Measurements from ENCODE around the gene MSH5. TPM values are rescaled to one million over a fixed set of nuclear protein-coding genes. Genes with fewer than 3 reads are reported as not detected.

The MSH5 gene
- total RNA-seq, 2 experiments from 2014 or later: 13.6 to 13.7 TPM

GRCh38 chr6:31728767-31729514 is 10.9 kb upstream of the MSH5 start, which contains the start of gene DDAH2:
Gene DDAH2 (minus strand): TSS chr6:31729299. CDS start chr6:31729161, 138 bp downstream.
- H3K4me1 Mint-ChIP-seq (ENCODE audit: low read depth): peaks cover 61% of the 10 kb centered on the region
- peak within 1 kb of the TSS; percentile 98 for H3K4me3 Mint-ChIP-seq
- peak; percentile 24 for ATAC-seq (ENCODE audit: poor library complexity)
- peaks cover 47% of the 10 kb centered on the region for H3K36me3 Mint-ChIP-seq (ENCODE audit: low read depth)
- POLR2A ChIA-PET: interaction anchor here (0.6 to 2.4 kb wide), 17 partner anchors 10 to 108 kb away, joined by 3 to 21 read pairs (median 7); partner anchors contain the start of genes ABHD16A, BAG6, C6orf47 and HSPA1A
- peaks cover 35% of the 10 kb centered on the region for H3K36me3 ChIP-seq (ENCODE audit: insufficient read depth, low read length)
- peak in 2 of 14 experiments; percentile 10 to 42 for DNase-seq
- TF ChIP-seq CTCF (IDR thresholded peaks at IDR 0.05): no peak
- peak within 1 kb of the TSS; percentile 61 for H3K27ac Mint-ChIP-seq
- H3K27ac ChIP-seq (ENCODE audit: low read depth in 1 of 2, low read length in 2 of 2): peak within 1 kb of the TSS; percentile 45 to 68
- CTCF ChIA-PET: interaction anchor here (0.6 to 5.8 kb wide), 16 partner anchors 10 to 137 kb away, joined by 3 to 41 read pairs (median 5); partner anchors contain the start of genes ABHD16A, HSPA1A, HSPA1B and HSPA1L
- peaks cover 60% of the 10 kb centered on the region for H3K4me1 ChIP-seq (ENCODE audit: insufficient read depth, low read length)
- no peaks in the 10 kb centered on the region for H3K27me3 Mint-ChIP-seq
- no peaks in the 10 kb centered on the region for H3K27me3 ChIP-seq (ENCODE audit: control insufficient read depth in 1 of 2, insufficient read depth in 2 of 2, low read length in 2 of 2)
- no peaks in the 10 kb centered on the region for H3K9me3 ChIP-seq (ENCODE audit: control insufficient read depth in 1 of 2, insufficient read depth in 1 of 2, low read length in 2 of 2)
- peak within 1 kb of the TSS; percentile 77 for H3K4me3 ChIP-seq (ENCODE audit: low read length)
- intact Hi-C loops (cut with DNase I, micrococcal nuclease): loop anchor here (1.0 to 2.0 kb wide), 8 partner anchors 9 to 135 kb away; partner anchors contain the start of gene LY6G5C (in 1 of the 2)
- H3K9me3 Mint-ChIP-seq: no peaks in the 10 kb centered on the region

GRCh38 chr6:31729515-31729978 is 10.3 kb upstream of the MSH5 start:
- Histone ChIP-seq H3K27me3 (ENCODE audit: control insufficient read depth in 1 of 2, insufficient read depth in 2 of 2, low read length in 2 of 2) (no peaks in the 10 kb centered on the region), H3K9me3 (ENCODE audit: control insufficient read depth in 1 of 2, insufficient read depth in 1 of 2, low read length in 2 of 2) (no peaks in the 10 kb centered on the region), H3K27ac (ENCODE audit: low read depth in 1 of 2, low read length in 2 of 2) (peak overlapping the region; percentile 45 to 68), H3K4me3 (ENCODE audit: low read length) (peak overlapping the region; percentile 77), H3K36me3 (ENCODE audit: insufficient read depth, low read length) (peaks cover 39% of the 10 kb centered on the region), H3K4me1 (ENCODE audit: insufficient read depth, low read length) (peaks cover 66% of the 10 kb centered on the region)
- Mint-ChIP-seq H3K4me1 (ENCODE audit: low read depth) (peaks cover 67% of the 10 kb centered on the region), H3K36me3 (ENCODE audit: low read depth) (peaks cover 53% of the 10 kb centered on the region), H3K27me3 (no peaks in the 10 kb centered on the region), H3K9me3 (no peaks in the 10 kb centered on the region), H3K4me3 (peak overlapping the region; percentile 98), H3K27ac (peak overlapping the region; percentile 61)
- peak; percentile 76 for ATAC-seq (ENCODE audit: poor library complexity)
- CTCF ChIA-PET: interaction anchor here (0.6 to 5.8 kb wide), 16 partner anchors 9 to 137 kb away, joined by 3 to 41 read pairs (median 5); partner anchors contain the start of genes ABHD16A, HSPA1A, HSPA1B and HSPA1L
- POLR2A ChIA-PET: interaction anchor here (0.6 to 2.4 kb wide), 17 partner anchors 9 to 107 kb away, joined by 3 to 21 read pairs (median 7); partner anchors contain the start of genes ABHD16A, BAG6, C6orf47 and HSPA1A
- intact Hi-C loops (cut with DNase I, micrococcal nuclease): loop anchor here (1.0 to 2.0 kb wide), 7 partner anchors 9 to 105 kb away; partner anchors contain the start of gene LY6G5C (in 1 of the 2)
- peak; percentile 89 for TF ChIP-seq CTCF (IDR thresholded peaks at IDR 0.05)
- DNase-seq: peak; percentile 69 to 90 (median 77)

- Mint-ChIP-seq H3K4me3 (peak overlapping the region; percentile 98), H3K27ac (peak overlapping the region; percentile 61), H3K9me3 (no peaks in the 10 kb centered on the region), H3K27me3 (no peaks in the 10 kb centered on the region), H3K4me1 (ENCODE audit: low read depth) (peaks cover 73% of the 10 kb centered on the region), H3K36me3 (ENCODE audit: low read depth) (peaks cover 59% of the 10 kb centered on the region)
- DNase-seq (peak in 13 of 14 experiments; percentile 42 to 84 (median 56)), ATAC-seq (ENCODE audit: poor library complexity) (peak; percentile 55)
- Histone ChIP-seq H3K9me3 (ENCODE audit: control insufficient read depth in 1 of 2, insufficient read depth in 1 of 2, low read length in 2 of 2) (no peaks in the 10 kb centered on the region), H3K27me3 (ENCODE audit: control insufficient read depth in 1 of 2, insufficient read depth in 2 of 2, low read length in 2 of 2) (no peaks in the 10 kb centered on the region), H3K4me1 (ENCODE audit: insufficient read depth, low read length) (peaks cover 71% of the 10 kb centered on the region), H3K4me3 (ENCODE audit: low read length) (peak overlapping the region; percentile 77), H3K36me3 (ENCODE audit: insufficient read depth, low read length) (peaks cover 39% of the 10 kb centered on the region), H3K27ac (ENCODE audit: low read depth in 1 of 2, low read length in 2 of 2) (peak overlapping the region; percentile 45 to 68)
- POLR2A ChIA-PET: interaction anchor here (0.6 to 2.4 kb wide), 18 partner anchors 9 to 107 kb away, joined by 3 to 21 read pairs (median 6); partner anchors contain the start of genes ABHD16A, BAG6, C6orf47 and HSPA1A
- no peak for TF ChIP-seq CTCF (IDR thresholded peaks at IDR 0.05)
- intact Hi-C loops (cut with DNase I, micrococcal nuclease): loop anchor here (1.0 to 2.0 kb wide), 9 partner anchors 8 to 104 kb away; partner anchors contain the start of genes LY6G5C (in 1 of the 2) and VARS1 (in 1 of the 2)
- CTCF ChIA-PET: interaction anchor here (0.6 to 5.8 kb wide), 17 partner anchors 9 to 136 kb away, joined by 3 to 41 read pairs (median 4); partner anchors contain the start of genes ABHD16A, HSPA1A, HSPA1B and HSPA1L
These were observed 9.7 kb upstream of the MSH5 start for GRCh38 chr6:31729979-31730630.

Measured in CD4-positive, alpha-beta T cell (primary cell).